Measurements from ENCODE around the gene BPIFB4. TPM values are rescaled to one million over a fixed set of nuclear protein-coding genes. Genes with fewer than 3 reads are reported as not detected.

The BPIFB4 gene
- total and polyA plus RNA-seq, 2 experiments from 2014 or later, result not detected

DNA sequence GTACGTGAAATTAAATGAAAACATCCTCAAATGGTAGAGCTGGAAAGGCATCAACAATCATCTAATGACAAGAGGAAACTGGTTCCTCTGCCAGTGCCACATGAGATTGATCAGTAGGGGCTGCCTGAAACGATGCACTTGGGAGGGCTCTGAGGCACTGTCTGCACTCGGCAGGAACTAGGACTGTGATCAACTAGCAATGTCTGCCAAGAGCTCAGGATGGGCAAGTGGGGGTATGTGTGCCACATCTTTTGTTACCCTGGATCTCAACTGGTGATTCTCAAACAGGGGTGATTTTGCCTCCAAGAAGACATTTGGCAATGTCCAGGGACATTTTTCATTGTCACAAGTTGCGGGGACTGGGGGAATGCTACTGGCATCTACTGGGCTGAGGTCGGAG, 46.1 kb upstream of the BPIFB4 start (continued):
- TF ChIP-seq CREB1 (CRISPR knock-in tag; IDR thresholded peaks at IDR 0.05; ENCODE audit: low read depth), result no peak
- TF ChIP-seq, protein P1, sequence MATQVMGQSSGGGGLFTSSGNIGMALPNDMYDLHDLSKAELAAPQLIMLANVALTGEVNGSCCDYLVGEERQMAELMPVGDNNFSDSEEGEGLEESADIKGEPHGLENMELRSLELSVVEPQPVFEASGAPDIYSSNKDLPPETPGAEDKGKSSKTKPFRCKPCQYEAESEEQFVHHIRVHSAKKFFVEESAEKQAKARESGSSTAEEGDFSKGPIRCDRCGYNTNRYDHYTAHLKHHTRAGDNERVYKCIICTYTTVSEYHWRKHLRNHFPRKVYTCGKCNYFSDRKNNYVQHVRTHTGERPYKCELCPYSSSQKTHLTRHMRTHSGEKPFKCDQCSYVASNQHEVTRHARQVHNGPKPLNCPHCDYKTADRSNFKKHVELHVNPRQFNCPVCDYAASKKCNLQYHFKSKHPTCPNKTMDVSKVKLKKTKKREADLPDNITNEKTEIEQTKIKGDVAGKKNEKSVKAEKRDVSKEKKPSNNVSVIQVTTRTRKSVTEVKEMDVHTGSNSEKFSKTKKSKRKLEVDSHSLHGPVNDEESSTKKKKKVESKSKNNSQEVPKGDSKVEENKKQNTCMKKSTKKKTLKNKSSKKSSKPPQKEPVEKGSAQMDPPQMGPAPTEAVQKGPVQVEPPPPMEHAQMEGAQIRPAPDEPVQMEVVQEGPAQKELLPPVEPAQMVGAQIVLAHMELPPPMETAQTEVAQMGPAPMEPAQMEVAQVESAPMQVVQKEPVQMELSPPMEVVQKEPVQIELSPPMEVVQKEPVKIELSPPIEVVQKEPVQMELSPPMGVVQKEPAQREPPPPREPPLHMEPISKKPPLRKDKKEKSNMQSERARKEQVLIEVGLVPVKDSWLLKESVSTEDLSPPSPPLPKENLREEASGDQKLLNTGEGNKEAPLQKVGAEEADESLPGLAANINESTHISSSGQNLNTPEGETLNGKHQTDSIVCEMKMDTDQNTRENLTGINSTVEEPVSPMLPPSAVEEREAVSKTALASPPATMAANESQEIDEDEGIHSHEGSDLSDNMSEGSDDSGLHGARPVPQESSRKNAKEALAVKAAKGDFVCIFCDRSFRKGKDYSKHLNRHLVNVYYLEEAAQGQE (IDR thresholded peaks at IDR 0.05; ENCODE audit: unreplicated experiment), result no peak
- TF ChIP-seq, protein P2, sequence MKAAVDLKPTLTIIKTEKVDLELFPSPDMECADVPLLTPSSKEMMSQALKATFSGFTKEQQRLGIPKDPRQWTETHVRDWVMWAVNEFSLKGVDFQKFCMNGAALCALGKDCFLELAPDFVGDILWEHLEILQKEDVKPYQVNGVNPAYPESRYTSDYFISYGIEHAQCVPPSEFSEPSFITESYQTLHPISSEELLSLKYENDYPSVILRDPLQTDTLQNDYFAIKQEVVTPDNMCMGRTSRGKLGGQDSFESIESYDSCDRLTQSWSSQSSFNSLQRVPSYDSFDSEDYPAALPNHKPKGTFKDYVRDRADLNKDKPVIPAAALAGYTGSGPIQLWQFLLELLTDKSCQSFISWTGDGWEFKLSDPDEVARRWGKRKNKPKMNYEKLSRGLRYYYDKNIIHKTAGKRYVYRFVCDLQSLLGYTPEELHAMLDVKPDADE (IDR thresholded peaks at IDR 0.05), result no peak
- TF ChIP-seq NANOG (IDR thresholded peaks at IDR 0.05; ENCODE audit: borderline replicate concordance), result no peak
- TF ChIP-seq ZNF114 (CRISPR knock-in tag; IDR thresholded peaks at IDR 0.05), result no peak

DNA sequence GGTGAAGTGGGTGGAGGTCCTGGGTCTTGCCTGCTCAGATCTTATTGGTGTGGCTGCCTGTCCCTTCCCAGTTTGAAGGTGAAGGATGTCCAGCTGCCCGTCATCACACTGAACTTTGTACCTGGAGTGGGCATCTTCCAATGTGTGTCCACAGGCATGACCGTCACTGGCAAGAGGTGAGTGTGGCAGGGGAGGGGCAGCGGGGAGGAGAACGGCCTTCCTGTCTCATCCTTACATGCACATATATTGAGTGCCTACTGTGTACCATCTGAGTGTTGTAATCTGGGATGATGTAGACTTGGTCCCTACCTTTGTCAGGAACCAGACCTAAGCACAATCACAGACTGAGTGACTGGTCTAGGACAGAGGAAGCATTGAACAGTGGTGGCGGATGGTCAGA, 45.3 kb upstream of the BPIFB4 start:
- no peak overlapping the region for H3K27ac ChIP-seq (ENCODE audit: low read depth)
- H3K4me2 ChIP-seq, result no peak overlapping the region
- no peaks in the 10 kb centered on the region for H3F3A ChIP-seq (replicated peaks; ENCODE audit: low read depth)
- DNase-seq (ENCODE audit: low spot score) (no peak), ATAC-seq (no peak)
- Mint-ChIP-seq H3K9me3 (0 out of 3 replicates have a peak, but pooled peaks cover 3% of the 10 kb centered on the region), H3K27ac (no peak overlapping the region), H3K4me1 (no peaks in the 10 kb centered on the region), H3K4me3 (no peak overlapping the region; the same call in 2 of the 3 replicates), H3K36me3 (ENCODE audit: low read depth) (no peaks in the 10 kb centered on the region), H3K27me3 (ENCODE audit: insufficient read depth, low read depth, poor library complexity) (peaks cover 7% of the 10 kb centered on the region)
- no peaks in the 10 kb centered on the region for H3K9me2 ChIP-seq (ENCODE audit: insufficient read depth)
- no peak overlapping the region for H3K4me3 ChIP-seq
- H3K36me3 ChIP-seq (ENCODE audit: insufficient read depth), result no peaks in the 10 kb centered on the region
- no peaks in the 10 kb centered on the region for H3K27me3 ChIP-seq (ENCODE audit: insufficient read depth)
- H2AFZ ChIP-seq, result no peak overlapping the region
- H4K20me1 ChIP-seq (replicated peaks; ENCODE audit: insufficient read depth), result no peaks in the 10 kb centered on the region
- H3K79me2 ChIP-seq (replicated peaks; ENCODE audit: insufficient read depth), result no peaks in the 10 kb centered on the region
- H3K4me1 ChIP-seq (ENCODE audit: insufficient read depth), result no peaks in the 10 kb centered on the region
- no peak for TF ChIP-seq ZNF331 (CRISPR knock-in tag; IDR thresholded peaks at IDR 0.05; ENCODE audit: low read depth)
- TF ChIP-seq EZH2phosphoT487 (IDR thresholded peaks at IDR 0.05; ENCODE audit: unreplicated experiment), result no peak
- TF ChIP-seq ZNF114 (CRISPR knock-in tag; IDR thresholded peaks at IDR 0.05), result no peak
- no peak for TF ChIP-seq JUNB (IDR thresholded peaks at IDR 0.05; ENCODE audit: unreplicated experiment)

GRCh38 chr20:33034901-33035492, 44.4 kb upstream of the BPIFB4 start:
- DNase-seq (ENCODE audit: low spot score) (no peak), ATAC-seq (no peak)
- no peak overlapping the region for H3K4me3 Mint-ChIP-seq
- Histone ChIP-seq H3F3A (replicated peaks; ENCODE audit: low read depth) (no peaks in the 10 kb centered on the region), H2AFZ (no peak overlapping the region), H3K4me2 (no peak overlapping the region), H3K9me2 (ENCODE audit: insufficient read depth) (no peaks in the 10 kb centered on the region), H3K4me1 (ENCODE audit: insufficient read depth) (no peaks in the 10 kb centered on the region), H3K36me3 (ENCODE audit: insufficient read depth) (no peaks in the 10 kb centered on the region), H3K79me2 (replicated peaks; ENCODE audit: insufficient read depth) (no peaks in the 10 kb centered on the region), H4K20me1 (replicated peaks; ENCODE audit: insufficient read depth) (no peaks in the 10 kb centered on the region), H3K27me3 (ENCODE audit: insufficient read depth) (no peaks in the 10 kb centered on the region), H3K4me3 (no peak overlapping the region), H3K27ac (ENCODE audit: low read depth) (no peak overlapping the region)
- peaks cover 7% of the 10 kb centered on the region for H3K27me3 Mint-ChIP-seq (ENCODE audit: insufficient read depth, low read depth, poor library complexity)
- H3K27ac Mint-ChIP-seq, result no peak overlapping the region
- 0 out of 3 replicates have a peak, but pooled peaks cover 3% of the 10 kb centered on the region for H3K9me3 Mint-ChIP-seq
- H3K4me1 Mint-ChIP-seq, result no peaks in the 10 kb centered on the region
- H3K36me3 Mint-ChIP-seq (ENCODE audit: low read depth), result no peaks in the 10 kb centered on the region
- TF ChIP-seq, protein P2 (IDR thresholded peaks at IDR 0.05), result no peak
- TF ChIP-seq POLR2AphosphoS5 (IDR thresholded peaks at IDR 0.05; ENCODE audit: low read depth) (no peak), CREB1 (CRISPR knock-in tag; IDR thresholded peaks at IDR 0.05; ENCODE audit: low read depth) (no peak), NANOG (IDR thresholded peaks at IDR 0.05; ENCODE audit: borderline replicate concordance) (no peak), ZNF114 (CRISPR knock-in tag; IDR thresholded peaks at IDR 0.05) (no peak), EZH2phosphoT487 (IDR thresholded peaks at IDR 0.05; ENCODE audit: unreplicated experiment) (no peak)
- TF ChIP-seq, protein P1 (IDR thresholded peaks at IDR 0.05; ENCODE audit: unreplicated experiment), result no peak
- TF ChIP-seq, protein P3, sequence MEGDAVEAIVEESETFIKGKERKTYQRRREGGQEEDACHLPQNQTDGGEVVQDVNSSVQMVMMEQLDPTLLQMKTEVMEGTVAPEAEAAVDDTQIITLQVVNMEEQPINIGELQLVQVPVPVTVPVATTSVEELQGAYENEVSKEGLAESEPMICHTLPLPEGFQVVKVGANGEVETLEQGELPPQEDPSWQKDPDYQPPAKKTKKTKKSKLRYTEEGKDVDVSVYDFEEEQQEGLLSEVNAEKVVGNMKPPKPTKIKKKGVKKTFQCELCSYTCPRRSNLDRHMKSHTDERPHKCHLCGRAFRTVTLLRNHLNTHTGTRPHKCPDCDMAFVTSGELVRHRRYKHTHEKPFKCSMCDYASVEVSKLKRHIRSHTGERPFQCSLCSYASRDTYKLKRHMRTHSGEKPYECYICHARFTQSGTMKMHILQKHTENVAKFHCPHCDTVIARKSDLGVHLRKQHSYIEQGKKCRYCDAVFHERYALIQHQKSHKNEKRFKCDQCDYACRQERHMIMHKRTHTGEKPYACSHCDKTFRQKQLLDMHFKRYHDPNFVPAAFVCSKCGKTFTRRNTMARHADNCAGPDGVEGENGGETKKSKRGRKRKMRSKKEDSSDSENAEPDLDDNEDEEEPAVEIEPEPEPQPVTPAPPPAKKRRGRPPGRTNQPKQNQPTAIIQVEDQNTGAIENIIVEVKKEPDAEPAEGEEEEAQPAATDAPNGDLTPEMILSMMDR (conservative IDR thresholded peaks at IDR 0.05; ENCODE audit: low read depth in 2 of 2), result no peak

All from GM23338 (cell line).